HG03460 (cell line): ENCODE measurements around the gene EBI3.
"Not testable (repeated sequence)": the region's sequence is repeated elsewhere in the genome, so short reads cannot be mapped to it uniquely, and the experiment has no call there.

ENCODE experiments used
- ATAC-seq: cut with Tn5 transposase; IDR thresholded peaks from one replicate; pipeline ENCODE4 v1.9.1; 2021; ENCODE audit not compliant: unreplicated experiment

Gene EBI3

GRCh38 chr19:4199699-4200293 lies 29.5 kb upstream of the EBI3 start:
- ATAC-seq, result no peak

- ATAC-seq, result no peak
Observed at GRCh38 chr19:4200940-4201542, 28.3 kb upstream of the EBI3 start.

DNA sequence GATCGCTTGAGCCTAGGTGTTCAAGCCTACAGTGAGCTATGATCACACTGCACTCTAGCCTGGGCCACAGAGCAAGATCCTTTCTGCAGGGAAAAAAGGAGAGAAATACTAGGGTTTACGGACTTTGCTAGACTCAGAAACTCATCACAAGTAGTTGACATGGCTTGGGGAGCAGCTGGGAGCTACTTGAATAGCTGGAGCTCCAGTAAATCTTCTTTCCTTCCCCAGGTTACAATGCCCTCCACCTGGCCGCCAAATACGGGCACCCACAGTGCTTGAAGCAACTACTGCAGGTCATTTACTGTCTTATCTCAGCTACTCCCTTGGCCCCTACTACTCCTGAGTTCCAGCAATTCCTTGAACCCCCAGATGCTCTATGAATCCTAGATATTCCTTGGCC lies 27.5 kb upstream of the EBI3 start:
- ATAC-seq, result no peak

- ATAC-seq, result no peak
Observed at GRCh38 chr19:4206818-4207484, 22.4 kb upstream of the EBI3 start.

- ATAC-seq, result no peak
Observed at GRCh38 chr19:4208385-4209094, 20.8 kb upstream of the EBI3 start.

GRCh38 chr19:4210166-4210731 lies 19.1 kb upstream of the EBI3 start:
- ATAC-seq, result no peak

- ATAC-seq, result no peak
Observed at GRCh38 chr19:4213116-4213515, 16.2 kb upstream of the EBI3 start.

DNA sequence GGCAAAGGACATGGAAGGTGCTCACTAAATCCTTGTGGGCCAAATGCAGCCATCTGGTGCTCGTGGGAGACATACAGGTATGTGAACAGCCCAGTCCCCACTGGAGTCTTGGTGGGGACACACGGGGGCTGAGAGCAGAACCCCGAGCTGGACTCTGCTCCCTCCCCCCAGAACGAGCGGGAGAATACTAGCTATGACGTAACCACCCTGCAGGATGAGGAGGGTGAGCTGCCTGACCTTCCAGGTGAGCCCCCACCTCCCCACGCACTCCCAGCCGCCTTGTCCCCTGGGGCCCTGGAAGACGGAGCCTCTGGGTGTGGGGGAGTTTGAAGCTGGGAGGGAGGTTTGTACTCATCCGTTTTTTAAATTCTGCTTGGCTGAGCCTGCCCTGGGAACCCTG lies 13.5 kb upstream of the EBI3 start:
- no peak for ATAC-seq

DNA sequence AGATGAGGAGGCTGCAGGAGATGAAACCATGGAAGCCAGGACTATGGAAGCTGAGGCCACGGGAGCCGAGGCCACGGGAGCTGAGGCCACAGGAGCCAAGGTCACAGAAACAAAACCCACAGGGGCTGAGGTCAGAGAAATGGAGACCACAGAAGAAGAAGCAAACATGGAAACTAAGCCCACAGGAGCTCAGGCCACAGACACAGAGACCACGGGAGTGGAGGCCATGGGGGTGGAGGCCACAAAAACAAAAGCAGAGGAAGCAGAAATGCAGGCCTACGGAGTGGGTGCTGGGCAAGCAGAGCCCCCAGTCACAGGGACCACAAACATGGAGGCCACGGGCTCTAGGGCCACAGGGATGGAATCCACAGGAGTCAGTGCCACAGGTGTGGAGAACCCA lies 12.5 kb upstream of the EBI3 start:
- ATAC-seq, result no peak

GRCh38 chr19:4217429-4218264 lies 11.7 kb upstream of the EBI3 start:
- ATAC-seq, result no peak

DNA sequence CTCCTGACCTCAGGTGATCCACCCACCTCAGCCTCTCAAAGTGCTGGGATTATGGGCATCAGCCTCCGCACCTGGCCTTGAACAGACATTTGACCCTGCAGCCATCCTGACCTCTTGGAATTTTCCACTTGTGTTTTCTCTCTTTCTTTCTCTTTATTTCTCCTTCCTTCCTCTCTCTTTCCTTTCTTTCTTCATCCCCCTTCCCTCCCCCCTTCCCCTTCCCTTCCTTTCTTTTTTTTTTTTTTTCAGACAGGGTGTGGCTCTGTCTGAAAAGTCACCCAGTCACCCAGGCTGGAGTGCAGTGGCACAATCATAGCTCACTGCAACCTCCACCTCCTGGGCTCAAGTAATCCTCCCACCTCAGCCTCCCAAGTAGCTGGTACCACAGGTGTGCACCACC lies 10.8 kb upstream of the EBI3 start:
- ATAC-seq, result not testable (repeated sequence)

DNA sequence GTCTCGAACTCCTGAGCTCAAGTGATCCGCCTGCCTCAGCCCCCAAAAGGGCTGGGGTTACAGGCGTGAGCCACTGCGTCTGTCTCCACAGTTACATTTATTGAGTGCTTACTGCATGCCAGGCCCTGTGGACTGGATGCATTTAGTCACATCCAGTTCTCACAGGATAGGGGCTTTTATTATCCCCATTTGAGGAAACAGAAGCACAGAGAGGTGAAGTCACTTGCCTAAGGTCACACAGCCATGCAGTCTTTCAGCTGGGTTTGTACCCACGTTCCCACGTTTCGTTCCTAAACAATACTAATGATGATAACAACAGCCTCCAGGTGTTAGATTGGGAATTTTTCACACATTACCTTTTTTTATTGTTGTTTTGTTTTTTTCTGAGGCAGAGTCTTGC lies 9.1 kb upstream of the EBI3 start:
- ATAC-seq, result no peak

DNA sequence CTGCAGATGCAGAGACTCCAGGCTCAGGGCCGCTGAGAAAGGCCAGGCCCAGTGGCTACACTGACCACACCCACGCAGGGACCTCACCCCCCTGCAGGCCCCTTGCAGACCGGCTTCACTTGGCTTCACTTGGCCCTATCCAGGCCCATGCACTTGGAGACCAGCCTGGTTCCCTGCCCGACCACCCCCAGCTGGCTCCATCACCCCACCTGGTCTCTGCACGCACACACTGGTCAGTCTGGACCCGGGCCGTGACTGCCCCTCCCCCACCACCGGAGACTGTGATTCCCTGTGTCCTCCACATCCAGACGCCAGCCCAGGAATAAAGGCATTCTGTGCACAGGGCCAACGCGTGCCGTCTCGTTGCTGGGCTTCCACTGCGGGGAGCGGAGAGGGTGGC lies 4.9 kb upstream of the EBI3 start:
- no peak for ATAC-seq

DNA sequence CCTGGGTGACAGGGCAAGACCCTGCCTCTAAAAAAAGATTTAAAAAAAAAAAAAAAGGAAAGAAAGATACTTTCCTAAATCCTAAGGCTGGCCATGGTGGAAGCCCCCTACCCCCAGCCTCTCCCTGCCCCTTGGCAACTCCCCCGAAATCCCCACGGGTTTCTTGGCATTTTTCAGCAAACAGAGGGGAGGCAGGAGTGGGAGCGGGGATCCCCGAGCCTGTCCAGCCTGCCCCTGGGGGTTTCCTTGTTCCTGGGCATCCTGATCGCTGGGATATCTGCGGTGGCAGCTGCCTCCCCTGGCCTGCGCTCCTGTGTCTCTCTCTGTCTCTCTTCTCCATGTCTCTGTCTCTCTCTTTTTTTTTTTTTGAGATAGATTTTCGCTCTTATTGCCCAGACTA lies 3.4 kb upstream of the EBI3 start:
- ATAC-seq, result no peak

GRCh38 chr19:4227771-4228170 lies 1.6 kb upstream of the EBI3 start:
- no peak for ATAC-seq

- ATAC-seq, result no peak
Observed at GRCh38 chr19:4228765-4229178, 551 bp upstream of the EBI3 start.

GRCh38 chr19:4230237-4230636 lies 914 bp downstream of the EBI3 start:
- not testable (repeated sequence) for ATAC-seq

DNA sequence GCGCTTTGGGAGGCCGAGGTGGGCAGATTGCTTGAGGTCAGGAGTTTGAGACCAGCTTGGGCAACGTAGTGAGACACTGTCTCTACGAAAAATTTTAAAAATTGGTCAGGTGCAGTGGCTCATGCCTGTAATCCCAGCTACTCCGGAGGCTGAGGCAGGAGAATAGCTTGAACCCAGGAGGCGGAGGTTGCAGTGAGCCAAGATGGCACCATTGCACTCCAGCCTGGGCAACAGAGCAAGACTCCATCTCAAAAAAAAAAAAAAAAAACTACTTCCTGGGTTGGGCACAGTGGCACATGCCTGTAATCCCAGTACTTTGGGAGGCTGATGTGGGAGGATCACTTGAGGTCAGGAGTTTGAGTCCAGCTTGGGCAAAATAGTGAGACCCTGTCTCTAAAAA lies 2.2 kb downstream of the EBI3 start:
- ATAC-seq, result not testable (repeated sequence)

GRCh38 chr19:4232139-4232538 lies 2.8 kb downstream of the EBI3 start:
- not testable (repeated sequence) for ATAC-seq

DNA sequence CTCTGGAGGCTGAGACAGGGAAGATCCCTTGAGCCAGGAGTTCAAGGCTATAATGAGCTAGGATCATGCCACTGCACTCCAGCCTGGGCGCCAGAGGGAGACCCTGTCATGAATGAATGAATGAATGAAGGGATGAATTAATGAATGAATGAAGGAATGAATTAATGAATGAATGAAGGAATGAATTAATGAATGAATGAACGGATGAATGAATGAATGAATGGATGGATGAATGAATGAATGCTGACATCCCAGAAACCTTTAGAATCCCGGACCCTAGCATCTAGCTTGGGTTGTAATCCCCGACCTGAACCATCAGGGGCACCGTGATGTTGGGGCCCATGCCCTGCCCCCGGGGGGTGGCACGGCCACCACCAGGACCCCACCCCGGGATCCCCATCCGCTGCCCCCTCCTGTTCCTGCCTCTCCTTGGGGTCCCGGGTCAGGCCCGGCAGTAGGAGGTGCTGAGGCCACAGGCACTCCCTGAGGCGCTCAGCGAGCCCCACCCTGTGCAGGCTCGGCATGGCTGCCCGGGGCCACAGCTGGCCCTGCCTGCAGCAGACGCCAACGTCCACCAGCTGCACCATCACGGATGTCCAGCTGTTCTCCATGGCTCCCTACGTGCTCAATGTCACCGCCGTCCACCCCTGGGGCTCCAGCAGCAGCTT lies 3.4 kb downstream of the EBI3 start:
- ATAC-seq, result no peak
